GM21723 (cell line): ENCODE results near the gene PPP1R1C.

Experiments used
- ATAC-seq: cut with Tn5 transposase; IDR thresholded peaks from one replicate; pipeline ENCODE4 v1.9.1; 2021; ENCODE audit warnings: mild to moderate bottlenecking, moderate library complexity; ENCODE audit not compliant: unreplicated experiment

Gene PPP1R1C

GRCh38 chr2:181971032-181971431, 14.6 kb upstream of the PPP1R1C start:
- no peak for ATAC-seq

GRCh38 chr2:181972431-181973170, 13.1 kb upstream of the PPP1R1C start:
- ATAC-seq, result no peak

GRCh38 chr2:181973171-181973783, 12.4 kb upstream of the PPP1R1C start:
- ATAC-seq, result no peak

- ATAC-seq, result peak; percentile 68
Measured at GRCh38 chr2:181977661-181978350, 7.8 kb upstream of the PPP1R1C start.

- ATAC-seq, result peak; percentile 39
Measured at GRCh38 chr2:181978351-181979150, 7.1 kb upstream of the PPP1R1C start.

- ATAC-seq, result no peak
Measured at GRCh38 chr2:181984060-181984459, 1.6 kb upstream of the PPP1R1C start.

- no peak for ATAC-seq
Measured at GRCh38 chr2:181984814-181985631, 630 bp upstream of the PPP1R1C start.

GRCh38 chr2:181988154-181988924, 2.7 kb downstream of the PPP1R1C start:
- no peak for ATAC-seq

GRCh38 chr2:181989099-181989498, 3.4 kb downstream of the PPP1R1C start:
- no peak for ATAC-seq

GRCh38 chr2:181991171-181991885, 5.7 kb downstream of the PPP1R1C start:
- peak; percentile 96 for ATAC-seq

GRCh38 chr2:181992776-181993175, 7.1 kb downstream of the PPP1R1C start:
- peak; percentile 81 for ATAC-seq

- ATAC-seq, result no peak
Measured at GRCh38 chr2:181995289-181995688, 9.6 kb downstream of the PPP1R1C start.

- ATAC-seq, result no peak
Measured at GRCh38 chr2:181998041-181998835, 12.6 kb downstream of the PPP1R1C start.

- ATAC-seq, result no peak
Measured at GRCh38 chr2:181998891-181999654, 13.4 kb downstream of the PPP1R1C start.

GRCh38 chr2:181999911-182000310, 14.3 kb downstream of the PPP1R1C start:
- no peak for ATAC-seq

GRCh38 chr2:182004945-182005520, 19.4 kb downstream of the PPP1R1C start:
- ATAC-seq, result no peak
